ENCODE data around the gene PCSK1N. TPM values are rescaled to one million over a fixed set of nuclear protein-coding genes. Genes with fewer than 3 reads are reported as not detected.

Gene PCSK1N
- total and polyA plus RNA-seq, 2 of the 13 experiments (the other 11 are each of a cell fraction or from before 2014, with no cell fraction given) = 4.5 to 14.0 TPM

- TF ChIP-seq CSRNP1 (CRISPR knock-in tag; IDR thresholded peaks at IDR 0.05) = no peak
Measured at GRCh38 chrX:48789366-48790220, 45.8 kb downstream of the PCSK1N start (continued).

- DNase-seq (ENCODE audit: low spot score) (no peak), FAIRE-seq (no peak), ATAC-seq (no peak)
- intact Hi-C loops (cut with micrococcal nuclease; ENCODE audit: unreplicated experiment) (no loop called here), in situ Hi-C loops (cut with HindIII; ENCODE audit: extremely low pct_ligation_motif_present, low pct_unique_long_range_greater_than_20kb) (no loop called here)
- Histone ChIP-seq H4K20me1 (ENCODE audit: insufficient read depth, low read length) (no peaks in the 10 kb centered on the region), H3K36me3 (replicated peaks in 1 of 2; ENCODE audit: control insufficient read depth in 1 of 2, insufficient read depth in 2 of 2, low read length in 2 of 2) (no peaks in the 10 kb centered on the region), H3K27ac (ENCODE audit: extremely low read length, insufficient read depth, low read length) (no peak overlapping the region), H3K9me3 (ENCODE audit: low read length) (no peaks in the 10 kb centered on the region), H3K4me2 (ENCODE audit: low read depth, low read length) (no peak overlapping the region), H2AFZ (ENCODE audit: low read length) (no peak overlapping the region), H3K9ac (ENCODE audit: insufficient read depth, low read depth, low read length) (no peak overlapping the region), H3K4me3 (replicated peaks in 1 of 3; ENCODE audit: insufficient read depth in 1 of 3, low read depth in 2 of 3, low read length in 3 of 3) (no peak overlapping the region), H3K27me3 (ENCODE audit: control insufficient read depth in 1 of 2, insufficient read depth in 2 of 2, low read length in 2 of 2) (no peaks in the 10 kb centered on the region; a peak in 1 of 5 replicates), H3K79me2 (ENCODE audit: insufficient read depth, low read length) (no peaks in the 10 kb centered on the region), H3K4me1 (ENCODE audit: insufficient read depth, low read length) (no peaks in the 10 kb centered on the region)
- POLR2A ChIA-PET = no interaction called here
- CTCF ChIA-PET (ENCODE audit: low intra/inter-chr PET ratio, low total read pairs) = no interaction called here
- WGBS (ENCODE audit: low lambda C conversion rate) = 31% methylated on average over 13 of the region's 17 CpGs
- no TSS peak for BruUV-seq (replicated peaks)
- TF ChIP-seq FLYWCH1 (CRISPR knock-in tag; IDR thresholded peaks at IDR 0.05) = no peak
- no peak for TF ChIP-seq ZKSCAN5 (CRISPR knock-in tag; IDR thresholded peaks at IDR 0.05)
- no peak for TF ChIP-seq ZNF484 (CRISPR knock-in tag; IDR thresholded peaks at IDR 0.05; ENCODE audit: borderline replicate concordance, low read depth)
- TF ChIP-seq KDM5B (CRISPR knock-in tag; IDR thresholded peaks at IDR 0.05; ENCODE audit: borderline replicate concordance) = no peak
- TF ChIP-seq ZNF326 (CRISPR knock-in tag; IDR thresholded peaks at IDR 0.05; ENCODE audit: borderline replicate concordance) = no peak
- TF ChIP-seq POLR2AphosphoS5 (IDR thresholded peaks at IDR 0.05; ENCODE audit: low read depth, low read length) = no peak
- TF ChIP-seq PTBP1 (IDR thresholded peaks at IDR 0.05; ENCODE audit: low read depth, low read length, poor library complexity, severe bottlenecking) = no peak
- TF ChIP-seq THAP9 (CRISPR knock-in tag; IDR thresholded peaks at IDR 0.05; ENCODE audit: borderline replicate concordance) = no peak
- no peak for TF ChIP-seq ZNF503 (CRISPR knock-in tag; IDR thresholded peaks at IDR 0.05)
- no peak for TF ChIP-seq PITX1 (CRISPR knock-in tag; IDR thresholded peaks at IDR 0.05)
- no peak for TF ChIP-seq ZBTB21 (CRISPR knock-in tag; IDR thresholded peaks at IDR 0.05)
Measured at GRCh38 chrX:48787505-48788443, 47.6 kb downstream of the PCSK1N start.
